PC-9 (cell line): ENCODE results near the gene MTPN. TPM values are rescaled to one million over a fixed set of nuclear protein-coding genes. Genes with fewer than 3 reads are reported as not detected.

Experiments
- BruUV-seq: library from RNA; stranded (reverse); fragments of 400-500 nt; replicated peaks from 2 replicates; lab custom pipeline; 2021; lab: Mats Ljungman, UMichigan
- CTCF ChIA-PET: fragments of 300-600 bp; sonication (Branson Sonifier 250); formaldehyde crosslinking; loops from one replicate; lab custom pipeline; 2022; ENCODE audit warnings: antibody characterized with exemption; lab: Charles Lee
- POLR2A ChIA-PET: fragments of 300-600 bp; sonication (Branson Sonifier 250); formaldehyde crosslinking; loops from one replicate; lab custom pipeline; 2022; ENCODE audit warnings: antibody characterized with exemption; ENCODE audit not compliant: unreplicated experiment; lab: Charles Lee
- DNase-seq, 2 experiments: peaks; one replicate each; pipeline versions ENCODE4 v3.0.0 to v3.0.0-alpha.2; 2015 to 2022; ENCODE audit warnings: mixed read lengths in 1 of 2
- H2AFZ ChIP-seq: fragments of 200-600 bp; sonication (generic); 2 replicates; pipeline ENCODE4 v1.8.1; 2017; ENCODE audit warnings: antibody characterized with exemption
- H3F3A ChIP-seq: fragments of 200-600 bp; sonication (generic); 2 replicates; pipeline ENCODE4 v1.8.1; 2017; ENCODE audit warnings: antibody characterized with exemption, mild to moderate bottlenecking, low read depth; ENCODE audit not compliant: insufficient read depth
- H3K27ac ChIP-seq: fragments of 200-600 bp; sonication (generic); 2 replicates; pipeline ENCODE4 v1.6.1; 2016; ENCODE audit warnings: mixed run types
- H3K27me3 ChIP-seq: fragments of 200-600 bp; sonication (generic); 2 replicates; pipeline ENCODE4 v1.6.1; 2016; ENCODE audit warnings: low read depth, mixed run types; ENCODE audit not compliant: insufficient read depth
- H3K36me3 ChIP-seq: fragments of 200-600 bp; sonication (generic); 2 replicates; pipeline ENCODE4 v1.6.1; 2016; ENCODE audit warnings: low read depth, mixed run types
- H3K4me1 ChIP-seq: fragments of 200-600 bp; sonication (generic); replicated peaks from 2 replicates; pipeline ENCODE4 v1.6.1; 2016; ENCODE audit warnings: mixed run types; ENCODE audit not compliant: insufficient read depth
- H3K4me2 ChIP-seq: fragments of 200-600 bp; sonication (generic); 2 replicates; pipeline ENCODE4 v1.6.1; 2017; ENCODE audit warnings: mixed run types
- H3K4me3 ChIP-seq: fragments of 200-600 bp; sonication (generic); 2 replicates; pipeline ENCODE4 v1.6.1; 2016; ENCODE audit warnings: mixed run types
- H3K79me2 ChIP-seq: fragments of 200-600 bp; sonication (generic); 2 replicates; pipeline ENCODE4 v1.6.1; 2017; ENCODE audit warnings: low read depth, mixed run types
- H3K9me2 ChIP-seq: fragments of 200-600 bp; sonication (generic); 2 replicates; pipeline ENCODE4 v1.8.1; 2017; ENCODE audit warnings: mild to moderate bottlenecking; ENCODE audit not compliant: insufficient read depth
- H3K9me3 ChIP-seq: fragments of 200-600 bp; sonication (generic); 2 replicates; pipeline ENCODE4 v1.8.1; 2016; ENCODE audit warnings: low read depth; ENCODE audit not compliant: insufficient read depth
- H4K20me1 ChIP-seq: fragments of 200-600 bp; sonication (generic); 2 replicates; pipeline ENCODE4 v1.8.1; 2017; ENCODE audit not compliant: insufficient read depth
- EZH2 ChIP-seq: fragments of 200-600 bp; sonication (generic); IDR thresholded peaks from 2 replicates; pipeline ENCODE4 v1.8.0; 2017; ENCODE audit warnings: antibody characterized with exemption, low read depth
- intact Hi-C: fragments of 100-400 bp; cut with micrococcal nuclease; formaldehyde crosslinking; loops from one replicate; pipeline ENCODE4 v1.10.0; 2022; ENCODE audit not compliant: unreplicated experiment
- total RNA-seq: library from RNA; stranded (reverse); gene quantifications from 2 replicates; pipeline ENCODE4 v1.2.3, GENCODE V29; 2021
- TF ChIP-seq, protein P1 (sequence below): fragments of 200-600 bp; sonication (generic); conservative IDR thresholded peaks from 2 replicates; pipeline ENCODE4 v1.6.1; 2017; ENCODE audit warnings: mixed run types, antibody characterized with exemption, mild to moderate bottlenecking, moderate library complexity

Gene MTPN
- total RNA-seq, 1 experiment from 2014 or later = 212 TPM

DNA sequence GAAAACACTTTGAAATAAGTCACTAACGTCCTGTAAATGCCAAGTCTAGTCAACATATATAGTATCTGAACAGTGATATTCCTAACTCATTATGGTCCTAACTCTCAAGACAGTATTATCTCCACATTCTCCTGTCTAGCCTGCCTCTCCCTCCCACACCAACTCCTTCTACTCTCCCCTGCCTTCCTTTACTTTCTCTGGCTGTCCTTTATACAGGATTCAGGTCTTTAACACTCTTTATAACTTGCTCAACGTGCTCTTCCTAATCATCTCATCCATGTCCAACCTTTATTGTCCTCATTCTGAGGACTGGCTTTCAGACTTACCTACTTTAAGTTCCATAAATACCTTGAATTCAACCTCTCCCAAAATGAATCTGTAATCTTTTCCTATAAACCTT is 42.5 kb downstream of the MTPN start:
- no TSS peak for BruUV-seq

DNA sequence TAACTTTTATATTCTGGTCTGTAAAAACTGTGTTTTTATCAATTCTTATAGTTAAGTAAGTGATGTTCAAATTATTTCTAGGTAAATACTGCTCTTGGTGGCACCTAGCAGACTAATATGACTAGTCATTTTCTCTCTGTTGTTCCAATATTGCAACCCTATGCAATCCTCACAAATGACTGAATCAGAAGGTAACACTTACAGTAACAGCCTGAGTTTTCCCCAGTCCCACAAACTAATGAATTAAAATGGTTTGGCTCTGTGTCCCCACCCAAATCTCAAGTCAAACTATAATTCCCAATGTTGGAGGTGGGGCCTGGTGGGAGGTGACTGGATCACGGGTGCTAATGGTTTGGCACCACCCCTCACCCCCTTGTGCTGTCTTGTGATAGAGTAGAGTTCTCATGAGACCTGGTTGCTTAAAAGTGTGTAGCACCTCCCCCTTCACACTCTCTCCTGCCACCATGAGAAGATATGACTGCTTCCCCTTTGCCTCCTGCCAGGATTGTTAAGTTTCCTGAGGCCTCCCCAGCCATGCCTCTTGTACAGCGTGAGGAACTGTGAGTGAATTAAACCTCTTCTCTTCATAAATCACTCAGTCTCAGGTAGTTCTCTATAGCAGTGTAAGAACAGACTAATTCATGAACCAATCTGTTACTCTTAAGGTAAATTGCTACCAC is 43.5 kb downstream of the MTPN start:
- Histone ChIP-seq H3K27me3 (no peaks in the 10 kb centered on the region), H3K36me3 (peaks cover 8% of the 10 kb centered on the region; the same call in 1 of the 2 replicates), H3F3A (no peaks in the 10 kb centered on the region; the same call in 1 of the 2 replicates), H3K4me1 (no peaks in the 10 kb centered on the region), H3K79me2 (peaks cover 59% of the 10 kb centered on the region), H4K20me1 (peaks cover 36% of the 10 kb centered on the region; the same call in 1 of the 2 replicates), H2AFZ (no peak overlapping the region), H3K9me3 (no peaks in the 10 kb centered on the region), H3K4me3 (no peak overlapping the region), H3K27ac (peak overlapping the region; percentile 6; the same call in 1 of the 2 replicates), H3K4me2 (no peak overlapping the region), H3K9me2 (no peaks in the 10 kb centered on the region)
- TF ChIP-seq EZH2 = no peak
- TF ChIP-seq, protein P1, sequence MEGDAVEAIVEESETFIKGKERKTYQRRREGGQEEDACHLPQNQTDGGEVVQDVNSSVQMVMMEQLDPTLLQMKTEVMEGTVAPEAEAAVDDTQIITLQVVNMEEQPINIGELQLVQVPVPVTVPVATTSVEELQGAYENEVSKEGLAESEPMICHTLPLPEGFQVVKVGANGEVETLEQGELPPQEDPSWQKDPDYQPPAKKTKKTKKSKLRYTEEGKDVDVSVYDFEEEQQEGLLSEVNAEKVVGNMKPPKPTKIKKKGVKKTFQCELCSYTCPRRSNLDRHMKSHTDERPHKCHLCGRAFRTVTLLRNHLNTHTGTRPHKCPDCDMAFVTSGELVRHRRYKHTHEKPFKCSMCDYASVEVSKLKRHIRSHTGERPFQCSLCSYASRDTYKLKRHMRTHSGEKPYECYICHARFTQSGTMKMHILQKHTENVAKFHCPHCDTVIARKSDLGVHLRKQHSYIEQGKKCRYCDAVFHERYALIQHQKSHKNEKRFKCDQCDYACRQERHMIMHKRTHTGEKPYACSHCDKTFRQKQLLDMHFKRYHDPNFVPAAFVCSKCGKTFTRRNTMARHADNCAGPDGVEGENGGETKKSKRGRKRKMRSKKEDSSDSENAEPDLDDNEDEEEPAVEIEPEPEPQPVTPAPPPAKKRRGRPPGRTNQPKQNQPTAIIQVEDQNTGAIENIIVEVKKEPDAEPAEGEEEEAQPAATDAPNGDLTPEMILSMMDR = no peak
- intact Hi-C loops = no loop called here
- no peak for DNase-seq
- ChIA-PET POLR2A (no interaction called here), CTCF (interaction anchor here (0.7 kb wide), 1 partner anchor 134 kb away, joined by 14 read pairs; no protein-coding TSS in a partner anchor)
- no TSS peak for BruUV-seq

More for the DNA sequence above, 42.5 kb downstream of the MTPN start:
- ChIA-PET CTCF (no interaction called here), POLR2A (no interaction called here)
- no peak overlapping the region for H3K4me3 ChIP-seq
- no peak for DNase-seq
- no peaks in the 10 kb centered on the region for H3K9me3 ChIP-seq
- TF ChIP-seq, protein P1 = no peak
- TF ChIP-seq EZH2 = no peak
- no peaks in the 10 kb centered on the region for H3K36me3 ChIP-seq
- no peak overlapping the region for H3K27ac ChIP-seq
- no peak overlapping the region for H2AFZ ChIP-seq
- H3K4me1 ChIP-seq = no peaks in the 10 kb centered on the region
- intact Hi-C loops = no loop called here
- peaks cover 30% of the 10 kb centered on the region; the same call in 1 of the 2 replicates for H4K20me1 ChIP-seq
- H3K4me2 ChIP-seq = no peak overlapping the region
- no peaks in the 10 kb centered on the region for H3K27me3 ChIP-seq
- peaks cover 59% of the 10 kb centered on the region for H3K79me2 ChIP-seq
- H3K9me2 ChIP-seq = no peaks in the 10 kb centered on the region
- no peaks in the 10 kb centered on the region; the same call in 1 of the 2 replicates for H3F3A ChIP-seq

DNA sequence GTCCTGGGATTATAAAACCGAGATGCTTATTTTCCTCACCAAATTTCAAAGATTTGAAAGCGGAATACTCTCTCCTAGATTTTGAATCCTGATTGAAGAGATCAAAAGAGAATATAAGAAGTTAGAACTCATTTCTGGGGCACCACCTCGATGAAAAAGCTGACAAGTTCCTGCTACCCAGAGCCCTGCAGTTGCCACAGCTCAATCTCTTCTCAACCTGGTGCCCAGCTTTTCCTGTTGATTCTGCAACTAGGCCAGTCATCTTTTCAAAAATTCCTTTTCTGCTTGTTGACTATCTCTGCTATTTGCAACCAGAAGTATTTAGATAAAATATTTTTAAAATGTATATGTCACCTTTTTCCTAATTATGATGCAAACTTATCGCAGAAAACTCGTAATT is 45.0 kb downstream of the MTPN start:
- BruUV-seq = no TSS peak
- DNase-seq = no peak
- H3K79me2 ChIP-seq = peaks cover 45% of the 10 kb centered on the region
- peaks cover 31% of the 10 kb centered on the region; the same call in 1 of the 2 replicates for H4K20me1 ChIP-seq
- POLR2A ChIA-PET = no interaction called here
- no peak overlapping the region for H3K4me2 ChIP-seq
- intact Hi-C loops = no loop called here
- H3K36me3 ChIP-seq = peaks cover 16% of the 10 kb centered on the region; the same call in 1 of the 2 replicates
- H3K4me1 ChIP-seq = no peaks in the 10 kb centered on the region
- no peak overlapping the region for H2AFZ ChIP-seq
- H3K9me2 ChIP-seq = no peaks in the 10 kb centered on the region
- no peaks in the 10 kb centered on the region for H3K9me3 ChIP-seq
- CTCF ChIA-PET = no interaction called here
- TF ChIP-seq, protein P1 = no peak
- no peak for TF ChIP-seq EZH2
- no peaks in the 10 kb centered on the region for H3K27me3 ChIP-seq
- peaks cover 6% of the 10 kb centered on the region; the same call in 1 of the 2 replicates for H3F3A ChIP-seq
- H3K4me3 ChIP-seq = no peak overlapping the region
- no peak overlapping the region for H3K27ac ChIP-seq
